SH-SY5Y (cell line): ENCODE measurements around the gene FBXW8.

Source experiments
- GATA2 ChIP-seq: IDR thresholded peaks from 2 replicates; pipeline ENCODE4 v1.6.1; 2011; ENCODE audit warnings: mild to moderate bottlenecking, low read depth, low read length
- GATA3 ChIP-seq: IDR thresholded peaks from 2 replicates; pipeline ENCODE4 v1.6.1; 2011; ENCODE audit warnings: low read depth, mild to moderate bottlenecking, low read length, moderate library complexity

- no peak for TF ChIP-seq GATA2
- TF ChIP-seq GATA3: no peak
Measured at GRCh38 chr12:116924558-116925453, 14.1 kb downstream of the FBXW8 start.
